HG03039 (cell line): ENCODE results near the gene STEEP1.

Experiments used
- ATAC-seq: cut with Tn5 transposase; IDR thresholded peaks from one replicate; pipeline ENCODE4 v1.9.1; 2021; ENCODE audit warnings: mild to moderate bottlenecking, moderate library complexity; ENCODE audit not compliant: unreplicated experiment

The STEEP1 gene

GRCh38 chrX:119565107-119565663 is at the start of gene STEEP1:
Gene STEEP1 (minus strand): TSS chrX:119565409. CDS start chrX:119565355, 54 bp downstream.
- ATAC-seq = peak; percentile 84

GRCh38 chrX:119614776-119615175 is 49.6 kb upstream of the STEEP1 start:
- ATAC-seq = no peak

- ATAC-seq = no peak
These were observed 41.8 kb upstream of the STEEP1 start for GRCh38 chrX:119607018-119607389.

- peak; percentile 69 for ATAC-seq
These were observed 41.2 kb upstream of the STEEP1 start, which contains the start of gene NKRF for GRCh38 chrX:119606280-119607017. Gene NKRF (minus strand): TSS chrX:119606424.

- ATAC-seq = peak; percentile 25
These were observed 40.5 kb upstream of the STEEP1 start for GRCh38 chrX:119605464-119606279.

- ATAC-seq = no peak
These were observed 39.7 kb upstream of the STEEP1 start for GRCh38 chrX:119604766-119605463.

- ATAC-seq = no peak
These were observed 37.6 kb upstream of the STEEP1 start for GRCh38 chrX:119602701-119603255.

GRCh38 chrX:119589810-119590209 is 24.6 kb upstream of the STEEP1 start:
- no peak for ATAC-seq

- no peak for ATAC-seq
These were observed 18.3 kb upstream of the STEEP1 start for GRCh38 chrX:119583431-119584059.

- ATAC-seq = no peak
These were observed 14.2 kb upstream of the STEEP1 start for GRCh38 chrX:119579414-119579813.

- ATAC-seq = peak; percentile 82
These were observed 9.4 kb upstream of the STEEP1 start, which contains the start of gene UBE2A for GRCh38 chrX:119574394-119575266. Gene UBE2A (plus strand): TSS chrX:119574563. CDS start chrX:119574712, 149 bp downstream.

GRCh38 chrX:119573840-119574393 is 8.7 kb upstream of the STEEP1 start:
- ATAC-seq = peak; percentile 22

- ATAC-seq = no peak
These were observed 8.0 kb upstream of the STEEP1 start for GRCh38 chrX:119573222-119573621.

- no peak for ATAC-seq
These were observed 5.2 kb upstream of the STEEP1 start for GRCh38 chrX:119570351-119570835.

GRCh38 chrX:119552508-119552907 is 12.7 kb downstream of the STEEP1 start:
- no peak for ATAC-seq

- no peak for ATAC-seq
These were observed 15.7 kb downstream of the STEEP1 start for GRCh38 chrX:119549327-119550016.

- ATAC-seq = no peak
These were observed 24.0 kb downstream of the STEEP1 start for GRCh38 chrX:119541188-119541587.

GRCh38 chrX:119539872-119540271 is 25.3 kb downstream of the STEEP1 start:
- no peak for ATAC-seq
